ENCODE measurements around the gene PRKD1. TPM values are rescaled to one million over a fixed set of nuclear protein-coding genes. Genes with fewer than 3 reads are reported as not detected.

Gene PRKD1
- total RNA-seq, 4 donors from 2014 or later: 3.5 to 6.4 (median 4.4) TPM

DNA sequence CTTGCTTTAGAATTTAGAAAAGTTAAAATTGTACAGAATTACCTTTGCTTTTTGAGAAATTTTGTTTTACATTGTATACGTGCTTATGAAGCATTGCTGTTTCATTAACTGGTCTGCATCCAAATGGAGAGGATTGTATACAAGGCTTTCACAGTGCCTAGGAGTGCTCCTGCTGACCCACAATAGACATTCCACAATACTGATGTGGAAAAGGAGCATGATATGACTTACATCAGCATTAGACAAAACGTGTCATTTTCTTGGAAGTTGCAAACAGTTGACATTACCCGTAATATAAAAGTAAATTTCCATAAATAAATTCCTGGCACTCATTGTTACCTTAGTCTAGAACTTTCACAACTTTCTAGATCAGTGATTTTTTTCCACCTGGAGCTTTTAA lies 1.9 kb downstream of the PRKD1 start:
- no peaks in the 10 kb centered on the region for H3K36me3 ChIP-seq
- H3K4me1 ChIP-seq: peaks cover 0 to 19% (median 17%) of the 10 kb centered on the region in 4 donors
- intact Hi-C loops (cut with DNase I; ENCODE audit: low total_unique reads) (no loop called here), in situ Hi-C loops (cut with MboI; ENCODE audit: low pct_ligation_motif_present in 1 of 4, low pct_unique_long_range_greater_than_20kb in 1 of 4, low sequenced_read_pairs in 3 of 4) (no loop called here)
- peaks cover 42% of the 10 kb centered on the region for H3K27me3 ChIP-seq
- WGBS, 2 donors (ENCODE audit: low coverage in 1 of 2): 31 to 42% methylated on average over 2 to 3 of the region's 3 CpGs
- H3K27ac ChIP-seq: no peak overlapping the region
- DNase-seq: no peak
- H3K9me3 ChIP-seq: no peaks in the 10 kb centered on the region
- H3K4me3 ChIP-seq: peak overlapping the region in 1 of 4 donors; percentile 76
- TF ChIP-seq, protein P1, sequence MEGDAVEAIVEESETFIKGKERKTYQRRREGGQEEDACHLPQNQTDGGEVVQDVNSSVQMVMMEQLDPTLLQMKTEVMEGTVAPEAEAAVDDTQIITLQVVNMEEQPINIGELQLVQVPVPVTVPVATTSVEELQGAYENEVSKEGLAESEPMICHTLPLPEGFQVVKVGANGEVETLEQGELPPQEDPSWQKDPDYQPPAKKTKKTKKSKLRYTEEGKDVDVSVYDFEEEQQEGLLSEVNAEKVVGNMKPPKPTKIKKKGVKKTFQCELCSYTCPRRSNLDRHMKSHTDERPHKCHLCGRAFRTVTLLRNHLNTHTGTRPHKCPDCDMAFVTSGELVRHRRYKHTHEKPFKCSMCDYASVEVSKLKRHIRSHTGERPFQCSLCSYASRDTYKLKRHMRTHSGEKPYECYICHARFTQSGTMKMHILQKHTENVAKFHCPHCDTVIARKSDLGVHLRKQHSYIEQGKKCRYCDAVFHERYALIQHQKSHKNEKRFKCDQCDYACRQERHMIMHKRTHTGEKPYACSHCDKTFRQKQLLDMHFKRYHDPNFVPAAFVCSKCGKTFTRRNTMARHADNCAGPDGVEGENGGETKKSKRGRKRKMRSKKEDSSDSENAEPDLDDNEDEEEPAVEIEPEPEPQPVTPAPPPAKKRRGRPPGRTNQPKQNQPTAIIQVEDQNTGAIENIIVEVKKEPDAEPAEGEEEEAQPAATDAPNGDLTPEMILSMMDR (IDR thresholded peaks at IDR 0.05): no peak
- TF ChIP-seq EP300 (IDR thresholded peaks at IDR 0.05; ENCODE audit: low read depth) (no peak), POLR2A (IDR thresholded peaks at IDR 0.05) (no peak), POLR2AphosphoS5 (IDR thresholded peaks at IDR 0.05) (no peak)

DNA sequence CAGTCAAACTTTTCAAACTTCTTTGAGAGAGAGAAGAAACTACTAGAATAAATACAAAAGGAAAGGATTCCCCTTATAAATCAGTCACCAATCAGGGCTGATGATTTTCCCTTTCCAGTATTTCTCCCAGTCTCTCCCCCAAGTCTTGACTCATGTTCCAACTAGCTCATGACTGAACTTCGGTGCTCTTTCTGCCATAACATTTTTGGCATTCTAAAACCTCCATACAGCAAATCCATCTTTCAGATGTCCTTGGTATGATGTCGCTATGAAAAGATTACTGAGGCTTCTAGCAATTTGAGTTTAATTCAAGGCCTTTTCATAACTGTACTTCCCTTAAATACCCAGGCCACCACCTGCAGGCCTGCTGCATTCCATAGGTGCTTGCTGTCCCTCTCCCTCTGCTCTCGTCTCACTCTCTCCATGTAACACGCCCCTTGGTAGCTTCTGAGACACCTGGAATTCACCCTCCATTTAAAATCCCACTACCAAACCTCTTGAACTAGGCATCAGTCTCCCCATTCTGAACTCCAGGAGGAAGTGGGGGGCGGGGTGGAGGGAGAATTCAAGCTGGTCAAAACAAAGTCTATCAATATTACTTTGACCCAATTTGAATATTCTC lies 2.4 kb downstream of the PRKD1 start:
- Histone ChIP-seq H3K9me3 (no peaks in the 10 kb centered on the region), H3K36me3 (no peaks in the 10 kb centered on the region), H3K27me3 (peaks cover 42% of the 10 kb centered on the region), H3K4me3 (no peak overlapping the region), H3K27ac (no peak overlapping the region), H3K4me1 (peaks cover 0 to 19% (median 17%) of the 10 kb centered on the region in 4 donors)
- DNase-seq: no peak
- in situ Hi-C loops (cut with MboI; ENCODE audit: low pct_ligation_motif_present in 1 of 4, low pct_unique_long_range_greater_than_20kb in 1 of 4, low sequenced_read_pairs in 3 of 4): no loop called here
- WGBS, 2 donors (ENCODE audit: low coverage in 1 of 2): 79 to 86% methylated on average over 4 to 5 of the region's 5 CpGs
- TF ChIP-seq POLR2A (IDR thresholded peaks at IDR 0.05) (no peak), EP300 (IDR thresholded peaks at IDR 0.05; ENCODE audit: low read depth) (no peak), POLR2AphosphoS5 (IDR thresholded peaks at IDR 0.05) (no peak)
- TF ChIP-seq, protein P1 (IDR thresholded peaks at IDR 0.05): no peak
- intact Hi-C loops (cut with DNase I; ENCODE audit: low total_unique reads): no loop called here

GRCh38 chr14:29919845-29920244 lies 7.8 kb downstream of the PRKD1 start:
- 91 to 92% methylated on average over 2 of the region's 2 CpGs for WGBS, 2 donors (ENCODE audit: low coverage in 1 of 2)
- in situ Hi-C loops (cut with MboI; ENCODE audit: low pct_ligation_motif_present in 1 of 4, low pct_unique_long_range_greater_than_20kb in 1 of 4, low sequenced_read_pairs in 3 of 4): no loop called here

DNA sequence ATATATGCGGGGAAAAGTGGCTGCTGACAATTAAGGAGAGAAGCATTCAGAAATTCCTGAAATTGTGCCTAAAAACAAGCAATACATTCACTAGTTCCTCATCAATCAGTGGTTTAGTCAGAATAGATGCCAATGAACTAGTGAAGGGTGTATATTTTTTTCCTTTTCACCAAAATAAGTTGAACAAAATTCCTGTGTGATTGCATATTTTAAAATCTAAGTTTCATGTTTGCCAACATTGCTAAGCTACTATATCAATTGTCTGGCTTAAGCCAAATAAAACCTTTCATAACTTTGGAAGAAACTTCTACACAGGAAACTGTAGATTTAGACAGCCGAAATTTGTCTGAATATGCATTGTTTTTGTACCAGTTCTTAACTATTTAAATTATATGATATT lies 8.7 kb downstream of the PRKD1 start:
- no peak overlapping the region for H3K27ac ChIP-seq
- H3K4me1 ChIP-seq: no peaks in the 10 kb centered on the region
- DNase-seq: no peak
- H3K4me3 ChIP-seq: no peak overlapping the region
- in situ Hi-C loops (cut with MboI; ENCODE audit: low pct_ligation_motif_present in 1 of 4, low pct_unique_long_range_greater_than_20kb in 1 of 4, low sequenced_read_pairs in 3 of 4): no loop called here
- no peaks in the 10 kb centered on the region for H3K9me3 ChIP-seq
- H3K27me3 ChIP-seq: no peaks in the 10 kb centered on the region
- 73 to 82% methylated on average over 2 of the region's 2 CpGs for WGBS, 2 donors (ENCODE audit: low coverage in 1 of 2)
- intact Hi-C loops (cut with DNase I; ENCODE audit: low total_unique reads): no loop called here
- no peaks in the 10 kb centered on the region for H3K36me3 ChIP-seq
- TF ChIP-seq POLR2AphosphoS5 (IDR thresholded peaks at IDR 0.05): no peak
- TF ChIP-seq, protein P1 (IDR thresholded peaks at IDR 0.05): no peak
- no peak for TF ChIP-seq EP300 (IDR thresholded peaks at IDR 0.05; ENCODE audit: low read depth)
- no peak for TF ChIP-seq POLR2A (IDR thresholded peaks at IDR 0.05)

More at GRCh38 chr14:29919845-29920244, 7.8 kb downstream of the PRKD1 start:
- no peak for DNase-seq
- Histone ChIP-seq H3K9me3 (no peaks in the 10 kb centered on the region), H3K36me3 (no peaks in the 10 kb centered on the region), H3K27me3 (no peaks in the 10 kb centered on the region), H3K4me1 (no peaks in the 10 kb centered on the region), H3K27ac (no peak overlapping the region), H3K4me3 (no peak overlapping the region)
- TF ChIP-seq POLR2A (IDR thresholded peaks at IDR 0.05) (no peak), POLR2AphosphoS5 (IDR thresholded peaks at IDR 0.05) (no peak), EP300 (IDR thresholded peaks at IDR 0.05; ENCODE audit: low read depth) (no peak)
- TF ChIP-seq, protein P1 (IDR thresholded peaks at IDR 0.05): no peak
- intact Hi-C loops (cut with DNase I; ENCODE audit: low total_unique reads): no loop called here
